ENCODE results near the gene MYZAP.

GRCh38 chr15:57728436-57728835, 136.7 kb downstream of the MYZAP start:
- TF ChIP-seq CTCF (IDR thresholded peaks at IDR 0.05) = no peak
- no peak for TF ChIP-seq ELK1 (IDR thresholded peaks at IDR 0.05; ENCODE audit: low read depth, low read length)
- no peak for TF ChIP-seq HDAC2 (IDR thresholded peaks at IDR 0.05)
- no peak for TF ChIP-seq POLR2A (IDR thresholded peaks at IDR 0.05; ENCODE audit: low read length)
- TF ChIP-seq SMC3 (IDR thresholded peaks at IDR 0.05) = no peak
- TF ChIP-seq MYC (IDR thresholded peaks at IDR 0.05; ENCODE audit: borderline replicate concordance, low read length) = no peak
